HEK293 (cell line): ENCODE data around the gene CILP.

ENCODE experiments used
- CTCF ChIP-seq: fragments of 450-650 bp; formaldehyde crosslinking; IDR thresholded peaks from 2 replicates; pipeline ENCODE4 v1.5.1; 2016; ENCODE audit warnings: missing biosample characterization, missing genetic modification characterization
- WT1 ChIP-seq: fragments of 450-650 bp; formaldehyde crosslinking; IDR thresholded peaks from 2 replicates; pipeline ENCODE4 v1.5.1; 2016; ENCODE audit warnings: missing biosample characterization, missing genetic modification characterization
- ZNF121 ChIP-seq: fragments of 450-650 bp; formaldehyde crosslinking; IDR thresholded peaks from 2 replicates; pipeline ENCODE4 v1.5.1; 2016; ENCODE audit warnings: missing biosample characterization, missing genetic modification characterization
- ZNF274 ChIP-seq, 2 experiments: fragments of 200-500 bp in 1 of 2; fragments of 450-650 bp in 1 of 2; sonication (Bioruptor generic) in 1 of 2; formaldehyde crosslinking in 1 of 2; IDR thresholded peaks; 2 replicates each; pipeline versions ENCODE4 v1.5.1 to v1.6.1; 2014 to 2016; ENCODE audit warnings: borderline replicate concordance in 1 of 2, inconsistent platforms in 1 of 2, low read length in 1 of 2, missing biosample characterization in 1 of 2, missing genetic modification characterization in 1 of 2

- TF ChIP-seq ZNF121 (no peak), WT1 (tag by site-specific recombination) (no peak), CTCF (tag by site-specific recombination) (no peak), ZNF274 (IDR thresholded peaks at IDR 0.05; ENCODE audit: low read length) (no peak), ZNF274 (tag by site-specific recombination; IDR thresholded peaks at IDR 0.05; ENCODE audit: borderline replicate concordance) (no peak)
These were observed 34.9 kb upstream of the CILP start for GRCh38 chr15:65246026-65246714.
